Activated CD8-positive, alpha-beta memory T cell treated with anti-CD3 and anti-CD28 coated beads for 4 hours (primary cell): Measurements from ENCODE around the gene ACSL1.

ENCODE experiments used
- DNase-seq, 2 donors: peaks; one replicate each; pipeline ENCODE4 v3.0.0-alpha.2; 2020; ENCODE audit warnings: low read depth in 2 of 2

ACSL1 gene

GRCh38 chr4:184825896-184826690, at the start of gene ACSL1:
Gene ACSL1, minus strand, starts transcription at chr4:184825968. Its CDS starts 22,454 bp downstream, at chr4:184803514.
- DNase-seq = peak; percentile 64 to 65

GRCh38 chr4:184873054-184873453, 47.3 kb upstream of the ACSL1 start:
- DNase-seq = no peak

- no peak for DNase-seq
Measured at GRCh38 chr4:184870718-184871117, 45.0 kb upstream of the ACSL1 start.

- DNase-seq = no peak
Measured at GRCh38 chr4:184868623-184869022, 42.9 kb upstream of the ACSL1 start.

- DNase-seq = no peak
Measured at GRCh38 chr4:184863916-184864315, 38.1 kb upstream of the ACSL1 start.

- DNase-seq = no peak
Measured at GRCh38 chr4:184861047-184861446, 35.3 kb upstream of the ACSL1 start.

GRCh38 chr4:184860018-184860779, 34.4 kb upstream of the ACSL1 start:
- no peak for DNase-seq

GRCh38 chr4:184857441-184858121, 31.8 kb upstream of the ACSL1 start:
- DNase-seq = no peak

- DNase-seq = no peak
Measured at GRCh38 chr4:184856277-184856609, 30.5 kb upstream of the ACSL1 start.

GRCh38 chr4:184854673-184855072, 28.9 kb upstream of the ACSL1 start:
- DNase-seq = no peak

- no peak for DNase-seq
Measured at GRCh38 chr4:184853436-184853835, 27.7 kb upstream of the ACSL1 start.

GRCh38 chr4:184851886-184852285, 26.1 kb upstream of the ACSL1 start:
- DNase-seq = no peak

- no peak for DNase-seq
Measured at GRCh38 chr4:184851200-184851541, 25.4 kb upstream of the ACSL1 start.

GRCh38 chr4:184850431-184851199, 24.8 kb upstream of the ACSL1 start:
- DNase-seq = no peak

GRCh38 chr4:184850018-184850417, 24.2 kb upstream of the ACSL1 start:
- no peak for DNase-seq

GRCh38 chr4:184849185-184849584, 23.4 kb upstream of the ACSL1 start:
- DNase-seq = no peak

- no peak for DNase-seq
Measured at GRCh38 chr4:184848510-184848909, 22.7 kb upstream of the ACSL1 start.

- DNase-seq = no peak
Measured at GRCh38 chr4:184846531-184846930, 20.8 kb upstream of the ACSL1 start.

- DNase-seq = no peak
Measured at GRCh38 chr4:184845367-184846021, 19.7 kb upstream of the ACSL1 start.

- DNase-seq = no peak
Measured at GRCh38 chr4:184844742-184845141, 19.0 kb upstream of the ACSL1 start.

- no peak for DNase-seq
Measured at GRCh38 chr4:184843984-184844554, 18.3 kb upstream of the ACSL1 start.
